Astrocyte (in vitro differentiated cells and primary cell): ENCODE results near the gene PLAAT4.

Source experiments
- EZH2 ChIP-seq: IDR thresholded peaks from 2 replicates; pipeline ENCODE4 v1.6.1; 2012; ENCODE audit warnings: mild to moderate bottlenecking, low read length, inconsistent platforms; ENCODE audit not compliant: insufficient read depth
- TF ChIP-seq, protein P1 (sequence below): IDR thresholded peaks from 2 replicates; pipeline ENCODE4 v1.5.1; 2011; ENCODE audit warnings: low read depth, mild to moderate bottlenecking, inconsistent platforms, low read length, moderate library complexity; ENCODE audit not compliant: insufficient read depth

DNA sequence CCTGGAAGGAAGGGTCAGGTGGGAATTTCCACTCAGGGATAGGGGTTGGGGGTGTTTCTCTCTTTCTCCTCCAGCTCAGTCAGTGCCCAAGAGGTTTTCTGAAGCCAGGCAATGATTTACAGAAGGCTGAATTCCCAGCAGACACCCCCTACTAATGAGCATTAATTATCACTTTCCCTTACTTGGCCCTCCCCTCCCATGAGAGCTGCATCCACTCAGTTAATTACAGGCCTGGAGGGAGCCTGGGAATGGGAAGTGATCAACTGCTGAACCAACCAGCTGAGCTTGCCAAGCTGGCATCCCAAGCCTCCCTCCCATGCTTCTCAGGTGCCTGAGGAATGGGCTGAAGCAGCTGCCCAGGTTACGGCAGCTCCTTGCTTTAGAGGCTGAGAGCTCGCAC, 29.7 kb upstream of the PLAAT4 start:
- TF ChIP-seq EZH2: no peak
- TF ChIP-seq, protein P1, sequence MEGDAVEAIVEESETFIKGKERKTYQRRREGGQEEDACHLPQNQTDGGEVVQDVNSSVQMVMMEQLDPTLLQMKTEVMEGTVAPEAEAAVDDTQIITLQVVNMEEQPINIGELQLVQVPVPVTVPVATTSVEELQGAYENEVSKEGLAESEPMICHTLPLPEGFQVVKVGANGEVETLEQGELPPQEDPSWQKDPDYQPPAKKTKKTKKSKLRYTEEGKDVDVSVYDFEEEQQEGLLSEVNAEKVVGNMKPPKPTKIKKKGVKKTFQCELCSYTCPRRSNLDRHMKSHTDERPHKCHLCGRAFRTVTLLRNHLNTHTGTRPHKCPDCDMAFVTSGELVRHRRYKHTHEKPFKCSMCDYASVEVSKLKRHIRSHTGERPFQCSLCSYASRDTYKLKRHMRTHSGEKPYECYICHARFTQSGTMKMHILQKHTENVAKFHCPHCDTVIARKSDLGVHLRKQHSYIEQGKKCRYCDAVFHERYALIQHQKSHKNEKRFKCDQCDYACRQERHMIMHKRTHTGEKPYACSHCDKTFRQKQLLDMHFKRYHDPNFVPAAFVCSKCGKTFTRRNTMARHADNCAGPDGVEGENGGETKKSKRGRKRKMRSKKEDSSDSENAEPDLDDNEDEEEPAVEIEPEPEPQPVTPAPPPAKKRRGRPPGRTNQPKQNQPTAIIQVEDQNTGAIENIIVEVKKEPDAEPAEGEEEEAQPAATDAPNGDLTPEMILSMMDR: no peak
